ENCODE measurements around the gene FXYD4.

The FXYD4 gene

GRCh38 chr10:43372765-43373361 lies 1.4 kb downstream of the FXYD4 start:
- FAIRE-seq, result no peak
- TF ChIP-seq TAF1 (IDR thresholded peaks at IDR 0.05; ENCODE audit: low read depth, low read length) (no peak), POLR2A (IDR thresholded peaks at IDR 0.05; ENCODE audit: low read depth, low read length) (no peak), PAX5 (IDR thresholded peaks at IDR 0.05; ENCODE audit: insufficient read depth, low read length, severe bottlenecking) (no peak), SPI1 (IDR thresholded peaks at IDR 0.05; ENCODE audit: low read depth, low read length) (no peak), POU2F2 (IDR thresholded peaks at IDR 0.05; ENCODE audit: low read depth, low read length) (no peak), POLR2AphosphoS5 (IDR thresholded peaks at IDR 0.05; ENCODE audit: low read depth, low read length) (no peak)
- no peak for DNase-seq (ENCODE audit: insufficient read length, low spot score)

GRCh38 chr10:43373461-43373860 lies 2.0 kb downstream of the FXYD4 start:
- no peak for FAIRE-seq

GRCh38 chr10:43374194-43374593 lies 2.8 kb downstream of the FXYD4 start:
- FAIRE-seq (no peak), DNase-seq (ENCODE audit: insufficient read length, low spot score) (no peak)
- TF ChIP-seq POLR2A (IDR thresholded peaks at IDR 0.05; ENCODE audit: low read depth, low read length) (no peak), POLR2AphosphoS5 (IDR thresholded peaks at IDR 0.05; ENCODE audit: low read depth, low read length) (no peak), PAX5 (IDR thresholded peaks at IDR 0.05; ENCODE audit: insufficient read depth, low read length, severe bottlenecking) (no peak), TAF1 (IDR thresholded peaks at IDR 0.05; ENCODE audit: low read depth, low read length) (no peak), SPI1 (IDR thresholded peaks at IDR 0.05; ENCODE audit: low read depth, low read length) (no peak), POU2F2 (IDR thresholded peaks at IDR 0.05; ENCODE audit: low read depth, low read length) (no peak)

More at GRCh38 chr10:43373461-43373860, 2.0 kb downstream of the FXYD4 start:
- DNase-seq (ENCODE audit: insufficient read length, low spot score), result no peak
- TF ChIP-seq POLR2AphosphoS5 (IDR thresholded peaks at IDR 0.05; ENCODE audit: low read depth, low read length) (no peak), SPI1 (IDR thresholded peaks at IDR 0.05; ENCODE audit: low read depth, low read length) (no peak), POLR2A (IDR thresholded peaks at IDR 0.05; ENCODE audit: low read depth, low read length) (no peak), TAF1 (IDR thresholded peaks at IDR 0.05; ENCODE audit: low read depth, low read length) (no peak), POU2F2 (IDR thresholded peaks at IDR 0.05; ENCODE audit: low read depth, low read length) (no peak), PAX5 (IDR thresholded peaks at IDR 0.05; ENCODE audit: insufficient read depth, low read length, severe bottlenecking) (no peak)

GRCh38 chr10:43375401-43376020 lies 4.1 kb downstream of the FXYD4 start:
- no peak for TF ChIP-seq POLR2AphosphoS5 (IDR thresholded peaks at IDR 0.05; ENCODE audit: low read depth, low read length)
- FAIRE-seq, result no peak
- DNase-seq (ENCODE audit: insufficient read length, low spot score), result no peak

GRCh38 chr10:43376046-43376635 lies 4.7 kb downstream of the FXYD4 start:
- FAIRE-seq (no peak), DNase-seq (ENCODE audit: insufficient read length, low spot score) (no peak)
- TF ChIP-seq POLR2A (IDR thresholded peaks at IDR 0.05; ENCODE audit: low read depth, low read length) (no peak), POU2F2 (IDR thresholded peaks at IDR 0.05; ENCODE audit: low read depth, low read length) (no peak), TAF1 (IDR thresholded peaks at IDR 0.05; ENCODE audit: low read depth, low read length) (no peak), POLR2AphosphoS5 (IDR thresholded peaks at IDR 0.05; ENCODE audit: low read depth, low read length) (no peak), PAX5 (IDR thresholded peaks at IDR 0.05; ENCODE audit: insufficient read depth, low read length, severe bottlenecking) (no peak), SPI1 (IDR thresholded peaks at IDR 0.05; ENCODE audit: low read depth, low read length) (no peak)

GRCh38 chr10:43376828-43377423 lies 5.5 kb downstream of the FXYD4 start:
- TF ChIP-seq POLR2AphosphoS5 (IDR thresholded peaks at IDR 0.05; ENCODE audit: low read depth, low read length), result no peak
- TF ChIP-seq PAX5 (IDR thresholded peaks at IDR 0.05; ENCODE audit: insufficient read depth, low read length, severe bottlenecking), result no peak
- TF ChIP-seq TAF1 (IDR thresholded peaks at IDR 0.05; ENCODE audit: low read depth, low read length), result no peak
- TF ChIP-seq POLR2A (IDR thresholded peaks at IDR 0.05; ENCODE audit: low read depth, low read length), result no peak
- TF ChIP-seq SPI1 (IDR thresholded peaks at IDR 0.05; ENCODE audit: low read depth, low read length), result no peak
- no peak for TF ChIP-seq POU2F2 (IDR thresholded peaks at IDR 0.05; ENCODE audit: low read depth, low read length)
- FAIRE-seq, result no peak
- no peak for DNase-seq (ENCODE audit: insufficient read length, low spot score)

GRCh38 chr10:43377424-43377883 lies 6.0 kb downstream of the FXYD4 start:
- DNase-seq (ENCODE audit: insufficient read length, low spot score), result no peak
- FAIRE-seq, result no peak
- TF ChIP-seq POU2F2 (IDR thresholded peaks at IDR 0.05; ENCODE audit: low read depth, low read length), result no peak
- no peak for TF ChIP-seq SPI1 (IDR thresholded peaks at IDR 0.05; ENCODE audit: low read depth, low read length)
- no peak for TF ChIP-seq TAF1 (IDR thresholded peaks at IDR 0.05; ENCODE audit: low read depth, low read length)
- no peak for TF ChIP-seq POLR2AphosphoS5 (IDR thresholded peaks at IDR 0.05; ENCODE audit: low read depth, low read length)
- TF ChIP-seq POLR2A (IDR thresholded peaks at IDR 0.05; ENCODE audit: low read depth, low read length), result no peak
- no peak for TF ChIP-seq PAX5 (IDR thresholded peaks at IDR 0.05; ENCODE audit: insufficient read depth, low read length, severe bottlenecking)

- no peak for DNase-seq (ENCODE audit: insufficient read length, low spot score)
- no peak for FAIRE-seq
- TF ChIP-seq SPI1 (IDR thresholded peaks at IDR 0.05; ENCODE audit: low read depth, low read length) (no peak), POLR2A (IDR thresholded peaks at IDR 0.05; ENCODE audit: low read depth, low read length) (no peak), PAX5 (IDR thresholded peaks at IDR 0.05; ENCODE audit: insufficient read depth, low read length, severe bottlenecking) (no peak), TAF1 (IDR thresholded peaks at IDR 0.05; ENCODE audit: low read depth, low read length) (no peak), POU2F2 (IDR thresholded peaks at IDR 0.05; ENCODE audit: low read depth, low read length) (no peak), POLR2AphosphoS5 (IDR thresholded peaks at IDR 0.05; ENCODE audit: low read depth, low read length) (no peak)
These were observed 9.3 kb downstream of the FXYD4 start for GRCh38 chr10:43380610-43381222.
